Stimulated activated CD4-positive, alpha-beta T cell treated with anti-CD3 and anti-CD28 coated beads, Interleukin-12 subunit alpha, Interleukin-12 subunit beta, amount 100 ng/mL, for 4 hours (primary cell): ENCODE data around the gene TBL3.
A peak's percentile ranks its signal among the peaks of the same experiment; 100 is the strongest.

Experiments used
- DNase-seq: peaks from one replicate; pipeline ENCODE4 v3.0.0-alpha.2; 2020

Gene TBL3

DNA sequence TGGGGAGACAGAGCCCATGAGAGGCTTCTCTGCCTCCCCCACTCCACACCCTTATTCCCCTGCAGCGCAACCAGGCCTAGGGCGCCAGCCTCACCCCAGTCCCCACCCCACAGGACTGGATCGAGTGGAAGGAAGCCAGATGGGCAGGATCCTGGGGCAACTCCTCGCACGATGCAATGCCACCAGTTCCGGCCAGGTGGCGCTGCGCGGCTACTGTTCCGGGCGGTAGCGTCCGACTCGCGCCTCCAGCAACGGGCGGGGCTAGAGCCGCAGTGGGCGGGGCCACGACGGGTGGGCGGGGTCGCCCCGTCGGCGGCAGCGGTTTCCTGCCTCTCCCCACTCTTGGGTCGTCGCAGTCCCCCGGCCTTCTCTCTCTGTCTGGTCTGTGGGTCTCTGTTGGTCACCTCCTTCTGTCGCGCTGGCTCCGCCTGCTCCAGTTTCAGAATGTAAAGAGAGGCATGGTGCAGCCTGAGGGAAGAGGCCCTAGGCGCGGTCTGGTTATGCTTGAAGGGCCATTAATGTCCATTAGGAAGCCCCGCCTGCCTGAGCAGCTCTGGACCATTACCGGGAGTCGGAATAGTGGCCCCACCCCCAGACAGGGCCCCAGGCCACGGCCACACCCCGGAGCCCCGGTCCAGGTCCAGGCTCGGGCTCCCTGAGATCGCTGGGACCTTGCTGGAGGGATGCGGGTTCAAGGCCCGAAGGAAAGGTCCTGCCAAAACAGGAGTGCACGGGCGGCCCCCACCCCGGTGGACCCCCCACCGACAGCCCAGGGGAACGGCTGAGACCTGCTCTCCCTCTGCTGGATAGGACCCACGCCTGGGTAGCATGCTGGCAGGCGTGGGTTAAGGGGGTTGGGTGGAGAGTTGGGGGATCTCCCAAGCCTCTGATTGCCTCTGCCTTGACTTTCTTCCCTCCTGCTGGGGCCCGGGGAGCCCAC lies 51.5 kb downstream of the TBL3 start:
- DNase-seq = peak; percentile 98

DNA sequence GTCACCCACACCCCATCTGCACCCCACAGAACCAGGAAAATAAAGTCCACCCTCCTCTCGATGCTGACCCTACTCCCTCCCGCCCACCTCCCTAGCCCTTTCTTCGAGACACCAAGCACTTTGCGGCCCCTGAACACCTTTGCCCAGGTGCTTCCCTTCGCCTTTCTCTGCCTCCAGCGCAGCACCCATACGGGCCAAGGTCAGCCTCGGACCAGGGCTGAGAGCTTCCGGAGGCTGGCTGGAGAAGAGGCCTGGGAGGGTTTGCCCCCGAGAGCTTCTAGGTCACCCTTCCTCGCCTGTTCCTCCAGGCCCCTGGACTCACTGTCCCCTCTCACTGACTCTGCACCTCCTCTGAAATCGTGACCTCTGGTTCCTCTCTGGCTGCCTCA lies 52.2 kb downstream of the TBL3 start:
- no peak for DNase-seq

DNA sequence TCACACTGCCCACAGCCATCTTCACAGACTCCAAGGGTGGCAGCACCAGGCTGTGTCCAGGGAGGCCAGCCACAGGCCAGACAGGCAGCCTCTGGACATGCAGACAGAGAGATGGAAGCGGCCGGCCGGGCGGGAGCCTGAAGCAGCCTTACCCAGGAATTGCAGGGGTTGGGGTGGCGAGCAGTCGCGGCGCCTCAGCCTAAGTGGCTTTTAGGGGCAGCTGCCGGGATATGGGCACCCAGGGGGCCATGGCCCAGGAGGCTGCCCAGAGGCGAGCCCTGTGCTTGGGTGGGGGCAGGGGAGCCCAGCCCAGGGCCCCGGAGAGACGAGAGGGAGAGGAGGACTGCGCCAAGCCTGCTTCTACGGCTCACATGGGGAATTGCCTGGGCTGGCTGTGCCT lies 53.4 kb downstream of the TBL3 start:
- DNase-seq = no peak

DNA sequence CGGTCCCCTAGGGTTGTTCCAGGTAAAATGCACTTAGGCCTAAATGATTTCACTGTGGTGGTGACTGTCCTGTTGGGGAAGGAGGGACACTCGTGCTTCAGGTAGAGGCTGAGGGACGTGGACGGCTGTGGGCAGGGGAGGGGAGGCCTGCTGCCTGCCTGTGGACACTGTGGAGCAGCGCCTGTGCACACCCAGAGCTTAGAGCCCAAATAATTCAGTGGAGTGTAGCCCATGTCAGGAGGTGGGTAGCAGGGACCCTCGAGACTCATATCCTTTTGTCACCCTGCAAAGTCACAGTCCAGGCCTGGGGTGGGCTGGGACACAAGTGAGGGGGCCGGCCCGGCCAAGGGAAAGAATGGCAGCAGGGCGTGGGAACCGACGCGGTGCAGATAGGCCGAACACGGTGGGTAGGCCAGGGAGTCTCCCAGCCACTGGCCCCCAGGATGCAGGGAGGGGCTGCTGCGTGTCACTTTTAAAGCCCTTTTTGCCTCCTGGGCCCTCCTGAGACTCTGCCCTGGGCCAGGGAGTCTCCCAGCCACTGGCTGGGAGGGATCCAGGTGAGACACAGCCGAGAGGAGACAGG lies 54.1 kb downstream of the TBL3 start:
- no peak for DNase-seq

DNA sequence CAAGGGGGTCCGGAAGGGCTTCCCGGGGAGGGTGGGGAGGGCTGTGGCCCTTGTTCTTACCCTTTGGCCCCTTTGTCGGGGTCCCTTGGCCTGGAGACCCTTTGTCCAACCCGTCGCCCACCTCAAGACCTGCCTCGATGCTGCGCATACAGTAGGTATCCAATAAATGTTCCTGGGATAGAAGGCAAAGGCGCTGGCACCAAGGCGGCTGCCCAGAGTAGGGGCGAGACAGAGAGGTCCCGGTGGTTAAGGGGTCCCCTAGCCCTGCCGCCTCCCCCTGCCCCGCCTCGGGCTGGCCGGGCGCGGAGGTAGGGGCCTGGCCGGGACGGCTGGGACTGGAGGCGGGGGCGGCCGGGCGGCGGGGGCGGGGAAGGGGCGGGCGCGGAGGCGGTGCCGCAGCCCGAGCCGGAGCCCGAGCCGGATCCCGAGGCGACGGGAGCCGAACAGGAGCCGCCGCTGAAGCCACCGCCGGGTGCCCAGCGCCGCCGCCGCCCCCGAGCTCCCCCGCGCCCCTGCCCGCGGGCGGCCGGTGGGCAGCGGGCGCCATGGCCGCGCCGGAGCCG lies 54.7 kb downstream of the TBL3 start, which contains the start of gene NHERF2:
Gene NHERF2, plus strand, starts transcription at position 442 of the 563 bp plus-strand sequence. Its CDS starts 104 bp downstream, at position 546.
- DNase-seq = no peak

DNA sequence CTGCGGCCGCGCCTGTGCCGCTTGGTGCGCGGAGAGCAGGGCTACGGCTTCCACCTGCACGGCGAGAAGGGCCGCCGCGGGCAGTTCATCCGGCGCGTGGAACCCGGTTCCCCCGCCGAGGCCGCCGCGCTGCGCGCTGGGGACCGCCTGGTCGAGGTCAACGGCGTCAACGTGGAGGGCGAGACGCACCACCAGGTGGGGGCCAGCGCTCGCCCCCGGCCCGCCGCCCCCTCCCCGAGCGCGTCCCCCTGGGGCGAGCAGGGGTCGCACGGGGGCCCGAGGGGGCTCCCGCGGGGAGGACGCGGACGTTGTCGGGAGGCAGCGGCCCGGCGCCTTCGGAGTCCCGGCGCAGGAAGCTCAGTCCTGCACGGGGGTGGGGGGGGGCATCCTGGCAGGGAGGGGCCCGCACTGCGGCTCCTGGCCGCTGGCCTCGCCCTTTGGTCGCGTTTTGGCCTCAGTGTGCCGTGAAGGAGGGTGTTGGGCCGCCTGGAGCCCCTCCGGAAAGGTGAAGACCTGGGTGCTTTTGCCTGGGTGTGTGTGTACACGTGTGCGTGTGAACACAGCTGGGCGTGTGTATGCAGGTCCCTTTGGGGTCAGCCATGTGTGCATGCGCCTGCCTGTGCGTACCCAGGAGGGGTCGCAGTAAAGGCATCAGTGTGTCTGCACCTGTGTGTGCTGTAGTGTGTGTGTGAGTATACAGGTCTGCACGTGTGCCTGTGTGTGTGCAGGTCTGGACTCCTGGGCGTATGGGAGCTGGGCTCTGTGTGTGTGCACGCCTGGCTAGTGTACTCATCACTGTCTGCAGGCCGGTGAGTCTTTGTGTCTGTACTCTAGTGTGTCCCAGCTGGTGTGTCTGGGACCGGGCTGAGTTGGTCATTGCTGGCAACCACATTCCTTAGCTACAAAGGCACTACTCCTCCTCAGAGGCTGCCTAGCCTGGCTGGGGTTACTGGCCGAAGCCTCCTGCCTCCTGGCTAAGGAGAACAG lies 55.5 kb downstream of the TBL3 start:
- no peak for DNase-seq

DNA sequence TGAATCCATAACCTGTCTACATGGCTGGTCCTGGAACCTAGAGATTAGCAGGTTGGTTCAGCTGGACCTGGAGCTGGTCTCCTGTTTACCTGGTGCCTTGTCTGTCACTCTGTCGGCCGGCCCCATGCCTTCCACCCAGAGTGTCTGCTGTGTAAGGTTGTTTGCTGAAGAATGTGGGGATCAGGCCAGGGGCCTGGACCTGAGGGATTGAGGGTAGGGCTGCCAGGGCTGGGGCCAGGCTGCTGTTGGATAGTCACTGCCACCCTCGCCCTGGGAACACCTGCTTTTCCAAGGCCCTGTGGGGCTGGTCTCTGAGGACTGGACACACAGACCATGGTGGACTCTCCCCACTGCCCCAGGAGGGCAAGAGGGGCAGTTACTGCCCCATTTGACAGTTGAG lies 56.3 kb downstream of the TBL3 start:
- no peak for DNase-seq

DNA sequence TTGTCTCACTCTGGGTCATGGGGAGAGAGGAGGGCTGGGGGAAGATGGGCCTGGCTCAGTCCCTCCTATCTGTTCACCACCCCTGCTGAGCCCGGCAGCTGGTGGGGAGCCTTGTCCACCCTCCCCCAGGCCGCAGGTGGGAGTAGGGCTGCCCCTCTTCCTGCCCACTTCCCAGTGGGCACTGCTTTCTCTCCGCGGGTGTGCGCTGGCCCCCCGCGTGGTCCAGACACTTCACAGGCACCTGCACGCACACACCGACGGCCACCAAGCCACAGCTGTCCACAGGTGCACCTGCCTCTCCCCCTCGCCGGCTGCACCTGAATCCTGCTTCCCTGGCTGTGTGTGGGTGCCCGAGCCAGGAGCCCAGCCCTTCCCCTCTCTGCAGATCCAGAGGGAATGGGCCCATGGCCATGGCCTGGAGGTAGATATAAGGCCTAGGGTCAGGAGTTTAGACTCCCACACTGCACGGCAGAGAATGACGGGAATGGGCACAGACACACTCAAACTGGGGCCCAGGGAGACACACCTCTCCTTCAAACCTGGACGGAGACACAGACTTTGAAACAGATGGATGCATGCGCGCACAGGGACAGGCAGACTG lies 56.9 kb downstream of the TBL3 start:
- no peak for DNase-seq

- DNase-seq = no peak
Observed at GRCh38 chr16:2029350-2029749, 57.5 kb downstream of the TBL3 start.

GRCh38 chr16:2030036-2030435 lies 58.2 kb downstream of the TBL3 start:
- no peak for DNase-seq

GRCh38 chr16:2031081-2031577 lies 59.3 kb downstream of the TBL3 start:
- no peak for DNase-seq
